Natural killer cell (primary cell): ENCODE data around the gene TK2. TPM values are rescaled to one million over a fixed set of nuclear protein-coding genes. Genes with fewer than 3 reads are reported as not detected.

Experiments used
- ATAC-seq, 3 donors: fragments of 150-1000 bp in 2 of 3; fragments of 200-7000 bp in 1 of 3; cut with Tn5 transposase; 1 replicate in 1 of 3; 2 replicates in 2 of 3; pipeline ENCODE4 v1.10.0; 2021; ENCODE audit warnings: mild to moderate bottlenecking in 2 of 3, moderate library complexity in 2 of 3
- DNase-seq, 2 donors: peaks; one replicate each; pipeline versions ENCODE4 v3.0.0 to v3.0.0-alpha.2; 2013 to 2021; ENCODE audit warnings: mixed read lengths in 1 of 2
- H3K27ac ChIP-seq: one replicate; pipeline ENCODE4 v1.5.1; 2013; ENCODE audit warnings: mild to moderate bottlenecking, low read length
- H3K27me3 ChIP-seq: one replicate; pipeline ENCODE4 v1.6.1; 2013; ENCODE audit warnings: low read length; ENCODE audit not compliant: control insufficient read depth, insufficient read depth
- H3K36me3 ChIP-seq: one replicate; pipeline ENCODE4 v1.6.1; 2013; ENCODE audit warnings: low read length; ENCODE audit not compliant: control insufficient read depth, insufficient read depth
- H3K4me1 ChIP-seq: one replicate; pipeline ENCODE4 v1.6.1; 2013; ENCODE audit warnings: low read length; ENCODE audit not compliant: control insufficient read depth, insufficient read depth
- H3K4me3 ChIP-seq: one replicate; pipeline ENCODE4 v1.5.1; 2013; ENCODE audit warnings: low read length
- H3K9me3 ChIP-seq: one replicate; pipeline ENCODE4 v1.6.1; 2013; ENCODE audit warnings: low read length; ENCODE audit not compliant: control insufficient read depth, insufficient read depth
- H3K27ac Mint-ChIP-seq, 2 donors: one replicate each; pipeline ENCODE4 v1.8.0; 2022; ENCODE audit warnings: mild to moderate bottlenecking in 2 of 2, mixed read lengths in 2 of 2, moderate library complexity in 1 of 2
- H3K27me3 Mint-ChIP-seq, 2 donors: one replicate each; pipeline ENCODE4 v1.8.0; 2022; ENCODE audit warnings: low read depth in 2 of 2, mixed read lengths in 2 of 2
- H3K36me3 Mint-ChIP-seq: one replicate; pipeline ENCODE4 v1.8.0; 2022; ENCODE audit warnings: mixed read lengths
- H3K4me1 Mint-ChIP-seq, 2 donors: one replicate each; pipeline ENCODE4 v1.8.0; 2022; ENCODE audit warnings: mixed read lengths in 2 of 2
- H3K4me3 Mint-ChIP-seq: one replicate; pipeline ENCODE4 v1.8.0; 2022; ENCODE audit warnings: mild to moderate bottlenecking, moderate library complexity, mixed read lengths
- H3K9me3 Mint-ChIP-seq, 2 donors: one replicate each; pipeline ENCODE4 v1.8.0; 2022; ENCODE audit warnings: mixed read lengths in 2 of 2
- CTCF ChIP-seq: fragments of 200-600 bp; IDR thresholded peaks from one replicate; pipeline ENCODE4 v1.8.0; 2022; ENCODE audit warnings: antibody characterized with exemption
- WGBS: methylation state at CpG from one replicate; pipeline ENCODE4 v1.1.7; 2013; ENCODE audit warnings: missing lambda C conversion rate; ENCODE audit not compliant: insufficient coverage; 5-methylcytosine and 5-hydroxymethylcytosine counted together
- intact Hi-C: fragments of 100-400 bp; cut with micrococcal nuclease; formaldehyde crosslinking; loops from one replicate; pipeline ENCODE4 v1.14.2; 2022
- total RNA-seq, 4 donors: library from RNA; stranded (reverse); fragments of 120-200 nt in 1 of 4; gene quantifications; one replicate each; pipeline versions ENCODE4 v1.2.3 to v1.2.4, GENCODE V29; 2013 to 2022

The TK2 gene
- total RNA-seq, 3 donors from 2014 or later (not counting 1 experiment from before 2014, with no cell fraction given) = 18.8 to 25.8 (median 25.1) TPM

GRCh38 chr16:66543541-66543940, 6.4 kb downstream of the TK2 start:
- Mint-ChIP-seq H3K27me3 (no peaks in the 10 kb centered on the region), H3K9me3 (no peaks in the 10 kb centered on the region), H3K4me3 (no peak overlapping the region), H3K36me3 (no peaks in the 10 kb centered on the region), H3K4me1 (peaks cover 20 to 39% of the 10 kb centered on the region in 2 donors), H3K27ac (peak overlapping the region in 1 of 2 donors; percentile 2)
- intact Hi-C loops = no loop called here
- no peak overlapping the region for H3K4me3 ChIP-seq
- H3K36me3 ChIP-seq = no peaks in the 10 kb centered on the region
- no peak for TF ChIP-seq CTCF
- no peaks in the 10 kb centered on the region for H3K9me3 ChIP-seq
- no peak overlapping the region for H3K27ac ChIP-seq
- 93% methylated on average over 6 of the region's 6 CpGs for WGBS
- DNase-seq = no peak
- H3K4me1 ChIP-seq = peaks cover 24% of the 10 kb centered on the region
- H3K27me3 ChIP-seq = no peaks in the 10 kb centered on the region
- ATAC-seq = no peak

GRCh38 chr16:66542396-66542795, 7.5 kb downstream of the TK2 start:
- Histone ChIP-seq H3K27me3 (no peaks in the 10 kb centered on the region), H3K27ac (no peak overlapping the region), H3K36me3 (no peaks in the 10 kb centered on the region), H3K4me3 (no peak overlapping the region), H3K9me3 (no peaks in the 10 kb centered on the region), H3K4me1 (peaks cover 16% of the 10 kb centered on the region)
- no peaks in the 10 kb centered on the region for H3K27me3 Mint-ChIP-seq
- H3K9me3 Mint-ChIP-seq = no peaks in the 10 kb centered on the region
- peaks cover 8 to 28% of the 10 kb centered on the region in 2 donors for H3K4me1 Mint-ChIP-seq
- WGBS = 90% methylated on average over 3 of the region's 3 CpGs
- DNase-seq (no peak), ATAC-seq (no peak)
- intact Hi-C loops = no loop called here
- H3K4me3 Mint-ChIP-seq = no peak overlapping the region
- TF ChIP-seq CTCF = no peak
- no peak overlapping the region for H3K27ac Mint-ChIP-seq
- H3K36me3 Mint-ChIP-seq = no peaks in the 10 kb centered on the region

- Histone ChIP-seq H3K9me3 (no peaks in the 10 kb centered on the region), H3K4me3 (no peak overlapping the region), H3K27ac (no peak overlapping the region), H3K4me1 (peaks cover 11% of the 10 kb centered on the region), H3K27me3 (no peaks in the 10 kb centered on the region), H3K36me3 (no peaks in the 10 kb centered on the region)
- no peak for TF ChIP-seq CTCF
- Mint-ChIP-seq H3K27ac (no peak overlapping the region), H3K36me3 (no peaks in the 10 kb centered on the region), H3K4me3 (no peak overlapping the region), H3K27me3 (no peaks in the 10 kb centered on the region), H3K9me3 (no peaks in the 10 kb centered on the region), H3K4me1 (peaks cover 5 to 20% of the 10 kb centered on the region in 2 donors)
- 95% methylated on average over 18 of the region's 18 CpGs for WGBS
- no peak for ATAC-seq
- DNase-seq = no peak
- intact Hi-C loops = no loop called here
Measured at GRCh38 chr16:66541388-66542355, 8.2 kb downstream of the TK2 start.
